Activated CD8-positive, alpha-beta T cell treated with anti-CD3 and anti-CD28 coated beads for 36 hours (primary cell): ENCODE data around the gene KDM3B. TPM values are rescaled to one million over a fixed set of nuclear protein-coding genes. Genes with fewer than 3 reads are reported as not detected.
"Not testable (repeated sequence)": the region's sequence is repeated elsewhere in the genome, so short reads cannot be mapped to it uniquely, and the experiment has no call there.

Experiments
- ATAC-seq: fragments of 200-7000 bp; cut with Tn5 transposase; one replicate; pipeline ENCODE4 v1.10.0; 2021; ENCODE audit warnings: mild to moderate bottlenecking, moderate library complexity
- CTCF ChIA-PET: fragments of 350-600 bp; sonication (Branson Sonifier 250); formaldehyde crosslinking; loops from one replicate; lab custom pipeline; 2021; ENCODE audit warnings: antibody characterized with exemption; lab: Charles Lee
- POLR2A ChIA-PET: fragments of 350-600 bp; sonication (Branson Sonifier 250); formaldehyde crosslinking; loops from one replicate; lab custom pipeline; 2021; ENCODE audit warnings: antibody characterized with exemption; lab: Charles Lee
- DNase-seq: peaks from one replicate; pipeline ENCODE4 v3.0.0-alpha.2; 2020
- H3K27ac Mint-ChIP-seq: one replicate; pipeline ENCODE4 v1.8.0; 2021; ENCODE audit warnings: mild to moderate bottlenecking, mixed read lengths
- H3K27me3 Mint-ChIP-seq: one replicate; pipeline ENCODE4 v1.8.0; 2021; ENCODE audit warnings: mixed read lengths
- H3K36me3 Mint-ChIP-seq: one replicate; pipeline ENCODE4 v1.8.0; 2021; ENCODE audit warnings: low read depth, mixed read lengths
- H3K4me1 Mint-ChIP-seq: one replicate; pipeline ENCODE4 v1.8.0; 2021; ENCODE audit warnings: low read depth, mixed read lengths
- H3K4me3 Mint-ChIP-seq: one replicate; pipeline ENCODE4 v1.8.0; 2021; ENCODE audit warnings: mild to moderate bottlenecking, moderate library complexity, mixed read lengths
- H3K9me3 Mint-ChIP-seq: one replicate; pipeline ENCODE4 v1.8.0; 2021; ENCODE audit warnings: mixed read lengths
- intact Hi-C: fragments of 100-400 bp; cut with micrococcal nuclease; formaldehyde crosslinking; loops from one replicate; pipeline ENCODE4 v1.10.0; 2022
- total RNA-seq, 2 experiments: library from RNA; stranded (reverse); gene quantifications; one replicate each; pipeline ENCODE4 v1.2.3, GENCODE V29; 2021
- TF ChIP-seq, protein P1 (sequence below): fragments of 200-600 bp; IDR thresholded peaks from one replicate; pipeline ENCODE4 v1.8.0; 2022; ENCODE audit warnings: antibody characterized with exemption, mild to moderate bottlenecking

KDM3B gene
- total RNA-seq, 2 experiments from 2014 or later: 41.6 to 41.9 TPM

DNA sequence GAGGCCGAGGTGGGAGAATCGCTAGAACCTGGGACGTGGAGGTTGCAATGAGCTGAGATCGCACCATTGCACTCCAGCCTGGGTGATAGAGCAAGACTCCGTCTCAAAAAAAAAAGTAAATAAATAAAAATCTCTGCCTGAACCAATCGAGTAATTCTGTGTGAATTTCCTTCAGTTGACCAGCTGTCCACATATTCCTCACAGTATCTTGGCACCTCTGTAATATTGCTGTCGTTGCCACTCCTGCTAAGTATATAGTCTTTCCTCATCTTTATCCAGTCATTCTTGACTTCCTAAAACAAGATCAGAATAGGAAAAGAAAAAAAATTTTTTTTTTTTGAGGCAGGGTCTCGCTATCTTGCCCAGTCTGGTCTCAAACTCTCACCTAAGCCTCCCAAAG lies 29.9 kb downstream of the KDM3B start:
- ATAC-seq: no peak
- no peaks in the 10 kb centered on the region for H3K4me1 Mint-ChIP-seq
- no peaks in the 10 kb centered on the region for H3K9me3 Mint-ChIP-seq
- no peaks in the 10 kb centered on the region for H3K27me3 Mint-ChIP-seq
- TF ChIP-seq, protein P1, sequence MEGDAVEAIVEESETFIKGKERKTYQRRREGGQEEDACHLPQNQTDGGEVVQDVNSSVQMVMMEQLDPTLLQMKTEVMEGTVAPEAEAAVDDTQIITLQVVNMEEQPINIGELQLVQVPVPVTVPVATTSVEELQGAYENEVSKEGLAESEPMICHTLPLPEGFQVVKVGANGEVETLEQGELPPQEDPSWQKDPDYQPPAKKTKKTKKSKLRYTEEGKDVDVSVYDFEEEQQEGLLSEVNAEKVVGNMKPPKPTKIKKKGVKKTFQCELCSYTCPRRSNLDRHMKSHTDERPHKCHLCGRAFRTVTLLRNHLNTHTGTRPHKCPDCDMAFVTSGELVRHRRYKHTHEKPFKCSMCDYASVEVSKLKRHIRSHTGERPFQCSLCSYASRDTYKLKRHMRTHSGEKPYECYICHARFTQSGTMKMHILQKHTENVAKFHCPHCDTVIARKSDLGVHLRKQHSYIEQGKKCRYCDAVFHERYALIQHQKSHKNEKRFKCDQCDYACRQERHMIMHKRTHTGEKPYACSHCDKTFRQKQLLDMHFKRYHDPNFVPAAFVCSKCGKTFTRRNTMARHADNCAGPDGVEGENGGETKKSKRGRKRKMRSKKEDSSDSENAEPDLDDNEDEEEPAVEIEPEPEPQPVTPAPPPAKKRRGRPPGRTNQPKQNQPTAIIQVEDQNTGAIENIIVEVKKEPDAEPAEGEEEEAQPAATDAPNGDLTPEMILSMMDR: no peak
- peaks cover 29% of the 10 kb centered on the region for H3K36me3 Mint-ChIP-seq
- no peak for DNase-seq
- intact Hi-C loops: no loop called here
- ChIA-PET CTCF (interaction anchor here (1.2 to 1.9 kb wide), 2 partner anchors 30 to 120 kb away, joined by 3 to 6 read pairs; partner anchors contain the start of gene KDM3B), POLR2A (interaction anchor here (1.1 kb wide), 1 partner anchor 25 kb away, joined by 3 read pairs; no protein-coding TSS in a partner anchor)
- no peak overlapping the region for H3K4me3 Mint-ChIP-seq
- no peak overlapping the region for H3K27ac Mint-ChIP-seq

DNA sequence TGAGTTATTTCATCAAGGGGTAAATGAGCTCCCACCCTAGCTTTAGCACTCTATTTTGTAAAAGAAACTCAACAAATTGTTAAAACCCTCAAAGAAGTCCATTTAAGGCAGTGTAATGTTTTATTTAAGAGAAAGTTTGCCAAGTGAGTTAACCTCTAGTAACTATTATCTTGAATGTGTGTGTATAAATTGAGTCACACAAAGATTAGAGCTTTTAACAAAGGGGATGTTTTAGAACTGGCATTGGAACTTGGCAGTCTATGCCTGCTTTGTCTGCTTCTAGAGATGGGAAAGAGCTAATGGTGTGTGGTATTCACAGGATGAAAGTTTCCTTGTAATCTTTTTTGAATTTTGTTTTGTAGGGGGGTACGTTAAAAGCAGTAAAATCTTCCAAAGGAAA lies 33.2 kb downstream of the KDM3B start:
- peaks cover 29% of the 10 kb centered on the region for H3K36me3 Mint-ChIP-seq
- no peaks in the 10 kb centered on the region for H3K9me3 Mint-ChIP-seq
- H3K27me3 Mint-ChIP-seq: no peaks in the 10 kb centered on the region
- intact Hi-C loops: no loop called here
- ATAC-seq: no peak
- POLR2A ChIA-PET: no interaction called here
- no peak overlapping the region for H3K4me3 Mint-ChIP-seq
- H3K27ac Mint-ChIP-seq: no peak overlapping the region
- DNase-seq: no peak
- TF ChIP-seq, protein P1: no peak
- no peaks in the 10 kb centered on the region for H3K4me1 Mint-ChIP-seq
- CTCF ChIA-PET: interaction anchor here (1.2 to 1.8 kb wide), 2 partner anchors 33 to 309 kb away, joined by 3 to 4 read pairs; partner anchors contain the start of gene KDM3B

DNA sequence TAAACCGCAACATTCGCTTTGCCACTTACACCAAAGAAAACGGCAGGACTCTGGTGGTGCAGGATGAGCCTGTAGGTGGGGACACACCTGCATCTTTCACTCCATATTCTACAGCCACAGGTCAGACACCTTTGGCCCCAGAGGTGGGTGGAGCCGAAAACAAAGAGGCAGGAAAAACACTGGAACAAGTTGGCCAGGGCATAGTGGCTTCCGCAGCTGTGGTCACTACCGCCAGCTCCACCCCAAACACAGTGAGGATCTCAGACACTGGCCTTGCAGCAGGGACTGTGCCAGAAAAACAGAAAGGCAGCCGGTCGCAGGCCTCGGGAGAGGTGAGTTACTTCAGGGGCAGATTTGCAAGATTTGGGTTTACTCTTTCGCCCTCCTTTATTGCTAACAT lies 33.8 kb downstream of the KDM3B start:
- ChIA-PET CTCF (interaction anchor here (0.8 to 1.8 kb wide), 5 partner anchors 11 to 309 kb away, joined by 3 to 4 read pairs (median 3); partner anchors contain the start of gene KDM3B), POLR2A (no interaction called here)
- no peak overlapping the region for H3K4me3 Mint-ChIP-seq
- intact Hi-C loops: no loop called here
- H3K27me3 Mint-ChIP-seq: no peaks in the 10 kb centered on the region
- no peaks in the 10 kb centered on the region for H3K9me3 Mint-ChIP-seq
- no peaks in the 10 kb centered on the region for H3K4me1 Mint-ChIP-seq
- TF ChIP-seq, protein P1: no peak
- no peak overlapping the region for H3K27ac Mint-ChIP-seq
- H3K36me3 Mint-ChIP-seq: peaks cover 31% of the 10 kb centered on the region
- ATAC-seq: no peak
- no peak for DNase-seq

DNA sequence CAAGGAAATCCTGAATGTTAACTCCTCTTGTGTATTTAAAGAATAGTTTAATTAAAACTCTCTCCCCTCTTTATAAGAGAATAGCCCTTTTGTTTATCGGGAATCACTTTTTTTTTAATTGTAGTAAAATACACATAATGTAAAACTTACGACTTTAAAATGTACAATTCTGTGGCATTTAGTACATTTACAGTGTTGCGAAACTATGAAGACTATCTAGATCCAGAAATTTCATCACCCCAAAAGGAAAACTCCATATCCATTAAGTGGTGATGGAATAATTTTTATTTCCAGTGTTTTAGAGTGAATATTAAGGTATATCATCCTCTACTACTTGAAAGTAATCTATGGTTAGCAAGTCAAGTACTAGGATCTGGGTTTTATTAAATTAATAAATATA lies 36.8 kb downstream of the KDM3B start:
- Mint-ChIP-seq H3K27ac (no peak overlapping the region), H3K27me3 (no peaks in the 10 kb centered on the region), H3K4me3 (no peak overlapping the region), H3K9me3 (no peaks in the 10 kb centered on the region), H3K4me1 (no peaks in the 10 kb centered on the region), H3K36me3 (peaks cover 23% of the 10 kb centered on the region)
- ChIA-PET CTCF (no interaction called here), POLR2A (no interaction called here)
- DNase-seq (no peak), ATAC-seq (no peak)
- intact Hi-C loops: no loop called here
- TF ChIP-seq, protein P1: no peak

DNA sequence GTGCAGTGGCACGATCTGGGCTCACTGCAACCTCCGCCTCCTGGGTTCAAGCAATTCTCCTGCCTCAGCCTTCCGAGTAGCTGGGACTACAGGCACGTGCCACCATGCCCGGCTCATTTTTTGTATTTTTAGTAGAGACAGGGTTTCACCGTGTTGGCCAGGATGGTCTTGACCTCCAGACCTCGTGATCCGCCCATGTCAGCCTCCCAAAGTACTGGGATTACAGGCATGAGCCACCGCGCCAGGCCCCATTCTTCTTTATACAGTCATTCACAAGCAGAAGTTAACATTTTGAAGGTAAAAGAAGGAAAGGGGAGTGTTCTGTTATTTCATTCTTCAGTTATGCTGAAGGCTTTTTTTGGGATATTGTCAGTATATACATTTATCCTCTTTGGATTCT lies 37.4 kb downstream of the KDM3B start:
- CTCF ChIA-PET: interaction anchor here (0.9 to 1.3 kb wide), 2 partner anchors 9 to 38 kb away, joined by 3 read pairs; partner anchors contain the start of gene KDM3B
- POLR2A ChIA-PET, H3K27ac Mint-ChIP-seq, ATAC-seq, intact Hi-C loops, H3K27me3 Mint-ChIP-seq, H3K4me3 Mint-ChIP-seq, DNase-seq, H3K4me1 Mint-ChIP-seq, H3K9me3 Mint-ChIP-seq: not testable (repeated sequence)
- H3K36me3 Mint-ChIP-seq: peaks cover 25% of the 10 kb centered on the region
